Tibial nerve (tissue), 4 donors: ENCODE measurements around the gene ZNF423. TPM values are rescaled to one million over a fixed set of nuclear protein-coding genes. Genes with fewer than 3 reads are reported as not detected.

Experiments
- DNase-seq, 2 donors: peaks; one replicate each; pipeline ENCODE4 v3.0.0-alpha.2; 2019; ENCODE audit warnings: low spot score in 2 of 2
- H3K27ac ChIP-seq, 4 donors: fragments of 200-600 bp; sonication (generic) in 3 of 4; one replicate each; pipeline ENCODE4 v1.5.1; 2017 to 2019; ENCODE audit warnings: mild to moderate bottlenecking in 1 of 4
- H3K27me3 ChIP-seq, 2 donors: fragments of 200-600 bp; sonication (generic) in 1 of 2; one replicate each; pipeline versions ENCODE4 v1.5.1 to v1.6.0; 2017 to 2019
- H3K36me3 ChIP-seq, 3 donors: fragments of 200-600 bp; sonication (generic); one replicate each; pipeline ENCODE4 v1.5.1; 2018 to 2019
- H3K4me1 ChIP-seq, 4 donors: fragments of 200-600 bp; sonication (generic) in 3 of 4; one replicate each; pipeline ENCODE4 v1.5.1; 2017 to 2019
- H3K4me3 ChIP-seq, 4 donors: fragments of 200-600 bp; sonication (generic) in 3 of 4; one replicate each; pipeline ENCODE4 v1.5.1; 2017 to 2019; ENCODE audit warnings: mild to moderate bottlenecking in 1 of 4, moderate library complexity in 1 of 4
- H3K9me3 ChIP-seq, 4 donors: fragments of 200-600 bp; sonication (generic) in 3 of 4; one replicate each; pipeline ENCODE4 v1.5.1; 2017 to 2019
- EP300 ChIP-seq, 2 donors: sonication (generic); formaldehyde crosslinking; IDR thresholded peaks; one replicate each; pipeline ENCODE4 v1.6.1; 2017; ENCODE audit warnings: antibody characterized with exemption in 2 of 2, mild to moderate bottlenecking in 1 of 2
- POLR2A ChIP-seq, 2 donors: fragments of 450-650 bp; IDR thresholded peaks; one replicate each; pipeline ENCODE4 v1.6.1; 2017; ENCODE audit warnings: antibody characterized with exemption in 2 of 2, mild to moderate bottlenecking in 2 of 2, moderate library complexity in 2 of 2
- WGBS, 2 donors: methylation state at CpG; one replicate each; pipeline ENCODE4 v1.1.5; 2018; 5-methylcytosine and 5-hydroxymethylcytosine counted together
- total RNA-seq, 4 donors: library from RNA; depleted of rRNA; stranded (reverse); fragments of >200 nt; gene quantifications; one replicate each; pipeline ENCODE4 v1.1.0, GENCODE V29; 2016
- TF ChIP-seq, protein P1 (sequence below), 5 experiments: fragments of 200-600 bp in 3 of 5; fragments of 450-650 bp in 2 of 5; sonication (generic) in 3 of 5; IDR thresholded peaks; one replicate each; pipeline ENCODE4 v1.5.1; 2016 to 2019; ENCODE audit warnings: antibody characterized with exemption in 5 of 5, mild to moderate bottlenecking in 3 of 5, moderate library complexity in 2 of 5

The ZNF423 gene
- total RNA-seq, 4 donors from 2014 or later = 15.9 to 20.5 (median 18.5) TPM

- H3K9me3 ChIP-seq = peaks cover 0 to 19% (median 0%) of the 10 kb centered on the region in 4 donors
- no peaks in the 10 kb centered on the region for H3K27me3 ChIP-seq
- no peak overlapping the region for H3K4me3 ChIP-seq
- H3K36me3 ChIP-seq = no peaks in the 10 kb centered on the region
- no peak for DNase-seq
- peaks cover 0 to 14% (median 5%) of the 10 kb centered on the region in 4 donors for H3K4me1 ChIP-seq
- TF ChIP-seq EP300 (IDR thresholded peaks at IDR 0.05) = no peak
- TF ChIP-seq, protein P1, sequence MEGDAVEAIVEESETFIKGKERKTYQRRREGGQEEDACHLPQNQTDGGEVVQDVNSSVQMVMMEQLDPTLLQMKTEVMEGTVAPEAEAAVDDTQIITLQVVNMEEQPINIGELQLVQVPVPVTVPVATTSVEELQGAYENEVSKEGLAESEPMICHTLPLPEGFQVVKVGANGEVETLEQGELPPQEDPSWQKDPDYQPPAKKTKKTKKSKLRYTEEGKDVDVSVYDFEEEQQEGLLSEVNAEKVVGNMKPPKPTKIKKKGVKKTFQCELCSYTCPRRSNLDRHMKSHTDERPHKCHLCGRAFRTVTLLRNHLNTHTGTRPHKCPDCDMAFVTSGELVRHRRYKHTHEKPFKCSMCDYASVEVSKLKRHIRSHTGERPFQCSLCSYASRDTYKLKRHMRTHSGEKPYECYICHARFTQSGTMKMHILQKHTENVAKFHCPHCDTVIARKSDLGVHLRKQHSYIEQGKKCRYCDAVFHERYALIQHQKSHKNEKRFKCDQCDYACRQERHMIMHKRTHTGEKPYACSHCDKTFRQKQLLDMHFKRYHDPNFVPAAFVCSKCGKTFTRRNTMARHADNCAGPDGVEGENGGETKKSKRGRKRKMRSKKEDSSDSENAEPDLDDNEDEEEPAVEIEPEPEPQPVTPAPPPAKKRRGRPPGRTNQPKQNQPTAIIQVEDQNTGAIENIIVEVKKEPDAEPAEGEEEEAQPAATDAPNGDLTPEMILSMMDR (IDR thresholded peaks at IDR 0.05) = no peak
- no peak for TF ChIP-seq POLR2A (IDR thresholded peaks at IDR 0.05)
- WGBS, 2 donors = 89 to 91% methylated on average over 9 of the region's 9 CpGs
- H3K27ac ChIP-seq = no peak overlapping the region
These were observed 372.7 kb downstream of the ZNF423 start for GRCh38 chr16:49483251-49483650.

DNA sequence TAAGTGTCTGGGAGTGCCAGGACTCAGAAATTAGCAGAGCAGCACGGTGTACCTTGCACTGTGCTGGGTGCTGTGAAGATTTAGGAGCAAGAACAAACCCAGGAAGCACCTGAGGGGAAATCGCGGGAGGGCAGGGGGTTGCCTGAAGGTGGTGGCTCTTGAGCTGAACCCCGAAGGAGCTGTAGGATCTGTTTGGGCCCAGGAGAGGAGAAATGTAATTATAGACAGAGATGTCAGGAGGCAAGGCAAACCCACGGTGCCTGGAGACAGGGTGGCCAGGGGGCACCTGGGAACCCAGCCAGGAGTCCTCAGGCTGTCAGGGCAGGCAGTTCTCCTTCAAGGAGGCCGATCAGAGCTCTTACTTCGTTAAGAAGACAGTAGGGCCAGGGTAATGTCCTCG, 373.2 kb downstream of the ZNF423 start:
- DNase-seq = no peak
- WGBS, 2 donors = 74 to 79% methylated on average over 8 of the region's 8 CpGs
- TF ChIP-seq POLR2A (IDR thresholded peaks at IDR 0.05) = no peak
- TF ChIP-seq, protein P1 (IDR thresholded peaks at IDR 0.05) = no peak
- no peak for TF ChIP-seq EP300 (IDR thresholded peaks at IDR 0.05)
- Histone ChIP-seq H3K27me3 (no peaks in the 10 kb centered on the region), H3K27ac (no peak overlapping the region), H3K4me3 (no peak overlapping the region), H3K4me1 (peaks cover 0 to 14% (median 5%) of the 10 kb centered on the region in 4 donors), H3K36me3 (no peaks in the 10 kb centered on the region), H3K9me3 (peaks cover 0 to 17% (median 0%) of the 10 kb centered on the region in 4 donors)

DNA sequence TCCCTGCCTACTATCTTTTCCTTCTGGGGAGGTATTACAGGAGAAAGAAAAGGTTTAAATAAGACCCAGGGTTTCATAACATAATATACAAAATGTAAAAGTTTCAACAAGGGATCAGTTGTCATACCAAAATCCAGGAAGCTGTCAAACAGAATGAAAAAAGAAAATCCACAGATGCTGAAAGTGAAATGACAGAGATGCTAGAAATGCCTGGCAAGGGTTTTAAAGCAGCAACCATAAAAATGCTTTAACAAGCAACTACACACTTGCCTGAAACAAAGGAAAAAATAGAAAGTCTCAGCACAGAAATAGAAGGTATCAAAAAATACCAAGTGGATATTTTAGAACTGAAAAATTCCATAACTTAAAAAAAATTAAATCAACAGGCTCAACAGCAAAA, 377.3 kb downstream of the ZNF423 start:
- Histone ChIP-seq H3K27me3 (no peaks in the 10 kb centered on the region), H3K27ac (no peak overlapping the region), H3K4me3 (no peak overlapping the region), H3K36me3 (no peaks in the 10 kb centered on the region), H3K4me1 (peaks cover 0 to under 1% (median under 1%) of the 10 kb centered on the region in 4 donors), H3K9me3 (no peaks in the 10 kb centered on the region)
- TF ChIP-seq, protein P1 (IDR thresholded peaks at IDR 0.05) = no peak
- TF ChIP-seq POLR2A (IDR thresholded peaks at IDR 0.05) (no peak), EP300 (IDR thresholded peaks at IDR 0.05) (no peak)
- DNase-seq = no peak

DNA sequence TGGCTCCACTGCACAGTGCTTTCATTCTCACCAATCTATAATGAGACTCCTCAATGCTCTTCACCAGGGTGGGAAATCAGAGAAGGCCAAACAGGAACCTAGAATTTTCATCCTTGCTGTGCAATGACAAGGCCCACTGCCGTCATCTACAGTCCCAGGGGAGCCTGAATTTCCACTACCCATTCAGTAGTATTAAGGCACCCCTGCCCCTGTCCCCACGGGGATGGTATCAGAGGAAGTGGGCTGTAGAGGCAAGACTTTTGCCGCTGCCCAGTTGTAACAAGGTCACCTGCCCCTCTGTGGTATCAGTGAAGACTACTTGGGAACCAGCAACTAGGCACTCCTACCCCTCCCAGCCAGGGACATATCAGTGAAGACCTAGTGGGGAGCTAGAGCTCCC, 377.8 kb downstream of the ZNF423 start:
- no peak for TF ChIP-seq EP300 (IDR thresholded peaks at IDR 0.05)
- TF ChIP-seq, protein P1 (IDR thresholded peaks at IDR 0.05) = no peak
- TF ChIP-seq POLR2A (IDR thresholded peaks at IDR 0.05) = no peak
- DNase-seq = no peak
- WGBS, 2 donors = 74 to 88% methylated on average over 3 of the region's 3 CpGs

GRCh38 chr16:49477250-49477895, 378.5 kb downstream of the ZNF423 start:
- H3K36me3 ChIP-seq = no peaks in the 10 kb centered on the region
- no peak for DNase-seq
- TF ChIP-seq, protein P1 (IDR thresholded peaks at IDR 0.05) = no peak
- H3K27ac ChIP-seq = no peak overlapping the region
- no peaks in the 10 kb centered on the region for H3K9me3 ChIP-seq
- no peak overlapping the region for H3K4me3 ChIP-seq
- H3K27me3 ChIP-seq = no peaks in the 10 kb centered on the region
- no peaks in the 10 kb centered on the region for H3K4me1 ChIP-seq

More for the DNA sequence above, 377.8 kb downstream of the ZNF423 start:
- Histone ChIP-seq H3K4me1 (no peaks in the 10 kb centered on the region), H3K4me3 (no peak overlapping the region), H3K36me3 (no peaks in the 10 kb centered on the region), H3K9me3 (no peaks in the 10 kb centered on the region), H3K27ac (no peak overlapping the region), H3K27me3 (no peaks in the 10 kb centered on the region)
